ENCODE data around the gene UFSP2.

The UFSP2 gene

GRCh38 chr4:185425647-185426352 is at the start of gene UFSP2:
TSS of gene UFSP2 (minus strand) at chr4:185425964. CDS start at chr4:185425868, 96 bp downstream.
- Histone ChIP-seq H3K27ac (peak within 1 kb of the TSS; percentile 97), H3K4me3 (peak within 1 kb of the TSS; percentile 87), H3K9me3 (ENCODE audit: low read depth, low read length) (no peaks in the 10 kb centered on the region), H3K36me3 (ENCODE audit: insufficient read depth, low read length) (peaks cover 13% of the 10 kb centered on the region), H3K9ac (ENCODE audit: insufficient read length) (peak within 1 kb of the TSS; percentile 98)
- TF ChIP-seq EZH2 (IDR thresholded peaks at IDR 0.05) (no peak), POLR2AphosphoS5 (IDR thresholded peaks at IDR 0.05; ENCODE audit: borderline replicate concordance, low read depth, low read length) (peak; percentile 56), FOXP2 (optimal IDR thresholded peaks at IDR 0.05; ENCODE audit: control extremely low read depth, extremely low read length, insufficient read depth) (peak; percentile 2)
- DNase-seq (ENCODE audit: low read depth, low spot score): peak; percentile 87

GRCh38 chr4:185473247-185473646 is 47.5 kb upstream of the UFSP2 start:
- H3K4me3 ChIP-seq: no peak overlapping the region
- no peak for DNase-seq (ENCODE audit: low read depth, low spot score)
- no peaks in the 10 kb centered on the region for H3K36me3 ChIP-seq (ENCODE audit: insufficient read depth, low read length)
- TF ChIP-seq POLR2AphosphoS5 (IDR thresholded peaks at IDR 0.05; ENCODE audit: borderline replicate concordance, low read depth, low read length): no peak
- no peak for TF ChIP-seq FOXP2 (optimal IDR thresholded peaks at IDR 0.05; ENCODE audit: control extremely low read depth, extremely low read length, insufficient read depth)
- no peak for TF ChIP-seq EZH2 (IDR thresholded peaks at IDR 0.05)
- no peaks in the 10 kb centered on the region for H3K9me3 ChIP-seq (ENCODE audit: low read depth, low read length)
- no peak overlapping the region for H3K9ac ChIP-seq (ENCODE audit: insufficient read length)
- H3K27ac ChIP-seq: no peak overlapping the region

- no peak overlapping the region for H3K9ac ChIP-seq (ENCODE audit: insufficient read length)
- H3K4me3 ChIP-seq: peak overlapping the region; percentile 86
- TF ChIP-seq POLR2AphosphoS5 (IDR thresholded peaks at IDR 0.05; ENCODE audit: borderline replicate concordance, low read depth, low read length) (no peak), EZH2 (IDR thresholded peaks at IDR 0.05) (no peak), FOXP2 (optimal IDR thresholded peaks at IDR 0.05; ENCODE audit: control extremely low read depth, extremely low read length, insufficient read depth) (no peak)
- DNase-seq (ENCODE audit: low read depth, low spot score): no peak
- no peaks in the 10 kb centered on the region for H3K36me3 ChIP-seq (ENCODE audit: insufficient read depth, low read length)
- no peaks in the 10 kb centered on the region for H3K9me3 ChIP-seq (ENCODE audit: low read depth, low read length)
- no peak overlapping the region for H3K27ac ChIP-seq
These were observed 46.4 kb upstream of the UFSP2 start for GRCh38 chr4:185472103-185472542.

- no peak within 1 kb of the TSS for H3K27ac ChIP-seq
- H3K4me3 ChIP-seq: peak within 1 kb of the TSS; percentile 94
- TF ChIP-seq FOXP2 (optimal IDR thresholded peaks at IDR 0.05; ENCODE audit: control extremely low read depth, extremely low read length, insufficient read depth): no peak
- TF ChIP-seq POLR2AphosphoS5 (IDR thresholded peaks at IDR 0.05; ENCODE audit: borderline replicate concordance, low read depth, low read length): no peak
- no peak for TF ChIP-seq EZH2 (IDR thresholded peaks at IDR 0.05)
- peak; percentile 62 for DNase-seq (ENCODE audit: low read depth, low spot score)
- peak within 1 kb of the TSS; percentile 80 for H3K9ac ChIP-seq (ENCODE audit: insufficient read length)
- no peaks in the 10 kb centered on the region for H3K9me3 ChIP-seq (ENCODE audit: low read depth, low read length)
- H3K36me3 ChIP-seq (ENCODE audit: insufficient read depth, low read length): no peaks in the 10 kb centered on the region
These were observed 45.7 kb upstream of the UFSP2 start, which contains the start of gene CCDC110 for GRCh38 chr4:185471235-185472102. TSS of gene CCDC110 (minus strand) at chr4:185471733. CDS start at chr4:185471683, 50 bp downstream.

- DNase-seq (ENCODE audit: low read depth, low spot score): no peak
- no peak overlapping the region for H3K27ac ChIP-seq
These were observed 44.9 kb upstream of the UFSP2 start for GRCh38 chr4:185470501-185471195.

GRCh38 chr4:185469580-185470154 is 43.9 kb upstream of the UFSP2 start:
- no peaks in the 10 kb centered on the region for H3K9me3 ChIP-seq (ENCODE audit: low read depth, low read length)
- no peak for TF ChIP-seq POLR2AphosphoS5 (IDR thresholded peaks at IDR 0.05; ENCODE audit: borderline replicate concordance, low read depth, low read length)
- no peak for TF ChIP-seq EZH2 (IDR thresholded peaks at IDR 0.05)
- no peak for TF ChIP-seq FOXP2 (optimal IDR thresholded peaks at IDR 0.05; ENCODE audit: control extremely low read depth, extremely low read length, insufficient read depth)
- H3K4me3 ChIP-seq: no peak overlapping the region
- no peak overlapping the region for H3K9ac ChIP-seq (ENCODE audit: insufficient read length)
- H3K36me3 ChIP-seq (ENCODE audit: insufficient read depth, low read length): no peaks in the 10 kb centered on the region
- H3K27ac ChIP-seq: no peak overlapping the region
- no peak for DNase-seq (ENCODE audit: low read depth, low spot score)

More at GRCh38 chr4:185470501-185471195, 44.9 kb upstream of the UFSP2 start:
- Histone ChIP-seq H3K9ac (ENCODE audit: insufficient read length) (peak overlapping the region; percentile 80), H3K9me3 (ENCODE audit: low read depth, low read length) (no peaks in the 10 kb centered on the region), H3K4me3 (peak overlapping the region; percentile 94), H3K36me3 (ENCODE audit: insufficient read depth, low read length) (no peaks in the 10 kb centered on the region)
- TF ChIP-seq POLR2AphosphoS5 (IDR thresholded peaks at IDR 0.05; ENCODE audit: borderline replicate concordance, low read depth, low read length): no peak
- TF ChIP-seq EZH2 (IDR thresholded peaks at IDR 0.05): no peak
- no peak for TF ChIP-seq FOXP2 (optimal IDR thresholded peaks at IDR 0.05; ENCODE audit: control extremely low read depth, extremely low read length, insufficient read depth)

- TF ChIP-seq FOXP2 (optimal IDR thresholded peaks at IDR 0.05; ENCODE audit: control extremely low read depth, extremely low read length, insufficient read depth) (no peak), POLR2AphosphoS5 (IDR thresholded peaks at IDR 0.05; ENCODE audit: borderline replicate concordance, low read depth, low read length) (no peak), EZH2 (IDR thresholded peaks at IDR 0.05) (no peak)
- Histone ChIP-seq H3K36me3 (ENCODE audit: insufficient read depth, low read length) (no peaks in the 10 kb centered on the region), H3K4me3 (no peak overlapping the region), H3K9ac (ENCODE audit: insufficient read length) (no peak overlapping the region), H3K27ac (no peak overlapping the region), H3K9me3 (ENCODE audit: low read depth, low read length) (no peaks in the 10 kb centered on the region)
- DNase-seq (ENCODE audit: low read depth, low spot score): no peak
These were observed 43.2 kb upstream of the UFSP2 start for GRCh38 chr4:185468999-185469398.
